ENCODE results near the gene ARPC2. TPM values are rescaled to one million over a fixed set of nuclear protein-coding genes. Genes with fewer than 3 reads are reported as not detected.

Gene ARPC2
- total and polyA plus RNA-seq, 2 donors = 292 to 368 TPM

DNA sequence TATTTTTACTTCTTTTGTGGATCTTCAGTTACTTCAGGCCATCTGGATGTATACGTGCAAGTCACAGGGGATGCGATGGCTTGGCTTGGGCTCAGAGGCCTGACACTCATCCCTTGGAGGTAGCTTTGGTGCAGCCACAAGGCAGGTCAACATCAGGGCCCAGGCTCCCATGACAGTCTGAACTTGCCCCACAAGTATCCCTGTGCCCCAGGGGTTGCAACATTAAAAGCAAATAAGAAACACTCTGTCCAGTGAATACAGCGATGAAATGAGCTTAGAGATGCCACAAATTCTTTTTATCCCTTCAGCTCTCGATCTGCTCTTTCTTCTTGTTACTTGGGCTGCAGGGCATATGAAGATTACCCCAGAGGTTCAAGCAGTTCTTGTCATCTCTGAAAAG lies 37.2 kb upstream of the ARPC2 start:
- Histone ChIP-seq H3K27ac (ENCODE audit: low read depth in 1 of 2, low read length in 1 of 2) (no peak overlapping the region), H3K4me3 (ENCODE audit: low read length in 2 of 2) (no peak overlapping the region), H3K36me3 (ENCODE audit: control insufficient read depth in 2 of 2, insufficient read depth in 2 of 2, low read length in 1 of 2) (no peaks in the 10 kb centered on the region), H3K9me3 (ENCODE audit: control insufficient read depth in 2 of 2, insufficient read depth in 1 of 2, low read length in 1 of 2) (no peaks in the 10 kb centered on the region), H3K4me1 (ENCODE audit: control insufficient read depth in 2 of 2, insufficient read depth in 2 of 2, low read length in 2 of 2) (no peaks in the 10 kb centered on the region), H3K27me3 (ENCODE audit: control insufficient read depth in 2 of 2, insufficient read depth in 1 of 2, low read length in 1 of 2) (peaks cover 0 to 3% of the 10 kb centered on the region in 2 donors)
- 98% methylated on average over 4 of the region's 4 CpGs for WGBS
- no peak for DNase-seq (ENCODE audit: low read depth in 6 of 9, low spot score in 9 of 9)

DNA sequence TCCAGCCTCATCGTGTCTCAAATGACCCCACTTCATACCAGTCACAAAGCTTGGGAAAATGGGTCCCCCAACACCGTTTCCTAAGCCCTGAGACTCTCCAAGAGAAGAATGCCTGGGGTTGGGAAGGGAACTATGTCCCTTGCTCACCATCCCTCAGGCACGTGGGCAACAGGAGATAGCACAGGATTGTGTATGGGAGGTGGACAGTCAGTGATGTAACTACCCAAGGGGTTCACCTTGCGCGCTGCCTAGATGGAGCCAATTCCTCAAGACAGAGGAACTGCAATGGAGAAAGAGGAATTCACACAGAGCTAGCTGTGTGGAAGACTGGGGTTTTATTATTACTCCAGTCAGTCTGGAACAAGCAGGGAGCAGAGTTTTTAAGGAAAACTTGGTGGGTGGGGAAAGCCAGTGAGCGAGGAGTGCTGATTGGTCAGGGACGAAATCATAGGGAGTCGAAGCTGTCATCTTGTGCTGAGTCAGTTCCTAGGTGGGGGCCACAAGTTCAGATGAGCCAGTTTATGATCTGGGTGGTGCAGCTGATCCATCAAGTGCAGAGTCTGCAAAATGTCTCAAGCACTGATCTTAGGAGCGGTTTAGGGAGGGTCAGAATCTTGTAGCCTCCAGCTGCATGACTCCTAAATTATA lies 36.4 kb upstream of the ARPC2 start:
- WGBS = 84% methylated on average over 9 of the region's 9 CpGs
- Histone ChIP-seq H3K36me3 (ENCODE audit: control insufficient read depth in 2 of 2, insufficient read depth in 2 of 2, low read length in 1 of 2) (no peaks in the 10 kb centered on the region), H3K27me3 (ENCODE audit: control insufficient read depth in 2 of 2, insufficient read depth in 1 of 2, low read length in 1 of 2) (peaks cover 0 to 3% of the 10 kb centered on the region in 2 donors), H3K27ac (ENCODE audit: low read depth in 1 of 2, low read length in 1 of 2) (no peak overlapping the region), H3K9me3 (ENCODE audit: control insufficient read depth in 2 of 2, insufficient read depth in 1 of 2, low read length in 1 of 2) (no peaks in the 10 kb centered on the region), H3K4me3 (ENCODE audit: low read length in 2 of 2) (no peak overlapping the region), H3K4me1 (ENCODE audit: control insufficient read depth in 2 of 2, insufficient read depth in 2 of 2, low read length in 2 of 2) (no peaks in the 10 kb centered on the region)
- DNase-seq (ENCODE audit: low read depth in 6 of 9, low spot score in 9 of 9) = no peak

- WGBS = 98% methylated on average over 1 of the region's 1 CpG
- Histone ChIP-seq H3K36me3 (ENCODE audit: control insufficient read depth in 2 of 2, insufficient read depth in 2 of 2, low read length in 1 of 2) (no peaks in the 10 kb centered on the region), H3K9me3 (ENCODE audit: control insufficient read depth in 2 of 2, insufficient read depth in 1 of 2, low read length in 1 of 2) (no peaks in the 10 kb centered on the region)
These were observed 32.7 kb upstream of the ARPC2 start for GRCh38 chr2:218184331-218184730.

GRCh38 chr2:218186355-218186766 lies 30.6 kb upstream of the ARPC2 start:
- WGBS = 38% methylated on average over 8 of the region's 8 CpGs
- Histone ChIP-seq H3K4me3 (ENCODE audit: low read length in 2 of 2) (no peak overlapping the region), H3K4me1 (ENCODE audit: control insufficient read depth in 2 of 2, insufficient read depth in 2 of 2, low read length in 2 of 2) (peaks cover 3 to 7% of the 10 kb centered on the region in 2 donors), H3K36me3 (ENCODE audit: control insufficient read depth in 2 of 2, insufficient read depth in 2 of 2, low read length in 1 of 2) (no peaks in the 10 kb centered on the region), H3K27ac (ENCODE audit: low read depth in 1 of 2, low read length in 1 of 2) (no peak overlapping the region), H3K27me3 (ENCODE audit: control insufficient read depth in 2 of 2, insufficient read depth in 1 of 2, low read length in 1 of 2) (peaks cover 0 to 3% of the 10 kb centered on the region in 2 donors), H3K9me3 (ENCODE audit: control insufficient read depth in 2 of 2, insufficient read depth in 1 of 2, low read length in 1 of 2) (no peaks in the 10 kb centered on the region)
- DNase-seq (ENCODE audit: low read depth in 6 of 9, low spot score in 9 of 9) = peak in 8 of 9 donors; percentile 30 to 76 (median 50)

More at GRCh38 chr2:218184331-218184730, 32.7 kb upstream of the ARPC2 start:
- H3K4me3 ChIP-seq (ENCODE audit: low read length in 2 of 2) = no peak overlapping the region
- H3K4me1 ChIP-seq (ENCODE audit: control insufficient read depth in 2 of 2, insufficient read depth in 2 of 2, low read length in 2 of 2) = peaks cover 3 to 7% of the 10 kb centered on the region in 2 donors
- H3K27me3 ChIP-seq (ENCODE audit: control insufficient read depth in 2 of 2, insufficient read depth in 1 of 2, low read length in 1 of 2) = peaks cover 0 to 3% of the 10 kb centered on the region in 2 donors
- no peak for DNase-seq (ENCODE audit: low read depth in 6 of 9, low spot score in 9 of 9)
- no peak overlapping the region for H3K27ac ChIP-seq (ENCODE audit: low read depth in 1 of 2, low read length in 1 of 2)

DNA sequence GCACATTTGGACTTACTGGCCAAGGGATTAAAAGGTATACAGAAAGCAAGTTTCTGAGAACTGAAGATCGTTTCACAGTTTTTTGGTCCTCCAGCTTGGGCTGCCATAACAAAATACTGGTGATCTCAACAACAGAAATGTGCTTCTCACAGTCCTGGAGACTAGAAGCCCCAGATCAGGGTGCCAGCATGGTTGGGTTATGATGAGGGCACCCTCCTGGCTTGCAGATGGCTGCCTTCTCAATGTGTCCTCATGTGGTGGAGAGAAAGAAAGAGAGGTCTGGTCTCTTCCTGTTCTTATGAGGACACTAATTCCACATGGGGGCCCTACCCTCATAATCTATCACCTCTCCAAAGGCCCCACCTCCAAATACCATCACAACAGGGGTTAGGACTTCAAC lies 30.1 kb upstream of the ARPC2 start:
- no peak for DNase-seq (ENCODE audit: low read depth in 6 of 9, low spot score in 9 of 9)
- Histone ChIP-seq H3K27me3 (ENCODE audit: control insufficient read depth in 2 of 2, insufficient read depth in 1 of 2, low read length in 1 of 2) (no peaks in the 10 kb centered on the region), H3K36me3 (ENCODE audit: control insufficient read depth in 2 of 2, insufficient read depth in 2 of 2, low read length in 1 of 2) (no peaks in the 10 kb centered on the region), H3K27ac (ENCODE audit: low read depth in 1 of 2, low read length in 1 of 2) (no peak overlapping the region), H3K4me3 (ENCODE audit: low read length in 2 of 2) (no peak overlapping the region), H3K4me1 (ENCODE audit: control insufficient read depth in 2 of 2, insufficient read depth in 2 of 2, low read length in 2 of 2) (peaks cover 3 to 7% of the 10 kb centered on the region in 2 donors), H3K9me3 (ENCODE audit: control insufficient read depth in 2 of 2, insufficient read depth in 1 of 2, low read length in 1 of 2) (no peaks in the 10 kb centered on the region)
- WGBS = 89% methylated on average over 1 of the region's 1 CpG

DNA sequence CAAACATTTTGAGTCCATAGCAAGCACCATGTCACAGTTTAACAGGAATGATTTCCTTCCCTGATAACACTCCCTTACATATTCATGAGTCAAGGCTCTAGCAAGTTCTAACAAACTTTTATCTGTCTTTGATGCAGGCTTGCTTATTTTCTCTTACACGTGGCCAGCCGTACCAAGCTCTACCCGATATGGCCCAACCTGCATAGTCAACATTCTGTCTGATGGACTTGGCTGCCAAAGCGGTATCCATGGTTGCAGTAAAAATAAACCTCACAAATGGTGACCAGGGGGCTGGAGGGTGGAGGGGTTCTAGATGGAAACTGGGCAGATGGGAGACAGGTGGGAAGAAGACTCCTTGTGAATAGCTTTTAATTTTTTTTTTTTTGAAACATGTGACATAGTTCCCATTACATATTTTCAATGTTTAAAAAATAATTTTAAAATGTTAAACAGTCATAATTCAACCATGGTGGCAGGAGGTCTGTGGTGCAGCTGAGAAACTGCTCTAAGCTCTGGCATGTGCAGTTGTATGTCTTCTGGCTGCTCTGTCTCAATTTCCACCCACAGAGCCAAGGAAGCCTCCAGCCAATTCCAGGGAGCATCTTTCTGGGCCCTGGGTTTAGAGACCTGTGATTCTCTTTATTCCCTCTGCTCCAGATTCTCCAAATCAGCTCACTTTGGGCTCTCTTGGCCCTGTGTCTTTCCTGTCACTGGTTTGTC lies 29.5 kb upstream of the ARPC2 start:
- WGBS = 94% methylated on average over 4 of the region's 4 CpGs
- Histone ChIP-seq H3K27me3 (ENCODE audit: control insufficient read depth in 2 of 2, insufficient read depth in 1 of 2, low read length in 1 of 2) (no peaks in the 10 kb centered on the region), H3K9me3 (ENCODE audit: control insufficient read depth in 2 of 2, insufficient read depth in 1 of 2, low read length in 1 of 2) (no peaks in the 10 kb centered on the region), H3K4me1 (ENCODE audit: control insufficient read depth in 2 of 2, insufficient read depth in 2 of 2, low read length in 2 of 2) (peaks cover 3 to 7% of the 10 kb centered on the region in 2 donors), H3K36me3 (ENCODE audit: control insufficient read depth in 2 of 2, insufficient read depth in 2 of 2, low read length in 1 of 2) (no peaks in the 10 kb centered on the region), H3K4me3 (ENCODE audit: low read length in 2 of 2) (no peak overlapping the region), H3K27ac (ENCODE audit: low read depth in 1 of 2, low read length in 1 of 2) (no peak overlapping the region)
- DNase-seq (ENCODE audit: low read depth in 6 of 9, low spot score in 9 of 9) = no peak

DNA sequence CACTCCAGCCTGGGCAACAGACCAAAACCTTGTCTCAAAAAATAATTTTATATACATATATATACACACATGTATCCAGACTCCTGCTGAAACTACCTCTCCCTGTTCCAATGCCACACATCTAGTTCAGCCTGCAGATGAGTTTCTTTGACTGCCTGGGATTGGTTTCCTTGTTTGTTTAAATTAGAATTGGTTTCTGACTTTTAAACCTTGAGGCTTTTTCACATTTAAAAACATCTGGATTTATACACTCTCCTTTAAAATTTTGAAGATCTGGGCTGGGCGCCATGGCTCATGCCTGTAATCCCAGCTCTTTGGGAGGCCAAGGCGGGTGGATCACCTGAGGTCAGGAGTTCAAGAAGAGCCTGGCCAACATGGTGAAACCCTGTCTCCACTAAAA lies 28.5 kb upstream of the ARPC2 start:
- no peak overlapping the region for H3K4me3 ChIP-seq (ENCODE audit: low read length in 2 of 2)
- H3K27me3 ChIP-seq (ENCODE audit: control insufficient read depth in 2 of 2, insufficient read depth in 1 of 2, low read length in 1 of 2) = no peaks in the 10 kb centered on the region
- peaks cover 3 to 7% of the 10 kb centered on the region in 2 donors for H3K4me1 ChIP-seq (ENCODE audit: control insufficient read depth in 2 of 2, insufficient read depth in 2 of 2, low read length in 2 of 2)
- H3K36me3 ChIP-seq (ENCODE audit: control insufficient read depth in 2 of 2, insufficient read depth in 2 of 2, low read length in 1 of 2) = no peaks in the 10 kb centered on the region
- no peak overlapping the region for H3K27ac ChIP-seq (ENCODE audit: low read depth in 1 of 2, low read length in 1 of 2)
- WGBS = 97% methylated on average over 2 of the region's 2 CpGs
- DNase-seq (ENCODE audit: low read depth in 6 of 9, low spot score in 9 of 9) = no peak
- no peaks in the 10 kb centered on the region for H3K9me3 ChIP-seq (ENCODE audit: control insufficient read depth in 2 of 2, insufficient read depth in 1 of 2, low read length in 1 of 2)

DNA sequence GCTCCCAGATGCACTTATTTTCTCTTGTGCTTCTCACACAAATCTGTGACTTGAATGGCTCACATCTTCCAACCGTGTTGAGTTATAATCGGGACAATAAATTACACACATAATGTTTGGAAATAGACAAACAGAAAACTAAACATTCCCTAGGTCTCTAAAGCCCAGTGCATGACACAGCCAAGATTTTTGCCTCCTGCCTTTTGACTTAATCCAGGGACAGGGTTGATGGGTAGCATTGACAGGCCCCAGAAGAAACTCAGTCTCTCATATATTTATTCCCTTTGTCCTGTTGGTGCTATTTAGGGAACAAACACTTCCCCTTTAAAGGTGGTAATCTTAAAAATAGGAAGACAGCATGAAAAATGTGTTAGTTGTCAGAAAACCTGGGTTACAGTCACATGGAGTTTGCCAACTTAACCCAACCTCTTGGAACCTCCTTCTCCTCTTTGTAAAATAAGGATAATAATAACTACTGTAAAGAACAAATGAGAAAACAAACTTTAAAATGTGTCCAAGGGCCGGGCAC lies 24.0 kb upstream of the ARPC2 start:
- 76% methylated on average over 3 of the region's 3 CpGs for WGBS
- DNase-seq (ENCODE audit: low read depth in 6 of 9, low spot score in 9 of 9) = no peak
- Histone ChIP-seq H3K4me3 (ENCODE audit: low read length in 2 of 2) (no peak overlapping the region), H3K36me3 (ENCODE audit: control insufficient read depth in 2 of 2, insufficient read depth in 2 of 2, low read length in 1 of 2) (no peaks in the 10 kb centered on the region), H3K27ac (ENCODE audit: low read depth in 1 of 2, low read length in 1 of 2) (no peak overlapping the region), H3K9me3 (ENCODE audit: control insufficient read depth in 2 of 2, insufficient read depth in 1 of 2, low read length in 1 of 2) (no peaks in the 10 kb centered on the region), H3K27me3 (ENCODE audit: control insufficient read depth in 2 of 2, insufficient read depth in 1 of 2, low read length in 1 of 2) (no peaks in the 10 kb centered on the region), H3K4me1 (ENCODE audit: control insufficient read depth in 2 of 2, insufficient read depth in 2 of 2, low read length in 2 of 2) (no peaks in the 10 kb centered on the region)

GRCh38 chr2:218193701-218194100 lies 23.3 kb upstream of the ARPC2 start:
- H3K4me1 ChIP-seq (ENCODE audit: control insufficient read depth in 2 of 2, insufficient read depth in 2 of 2, low read length in 2 of 2) = no peaks in the 10 kb centered on the region
- DNase-seq (ENCODE audit: low read depth in 6 of 9, low spot score in 9 of 9) = no peak
- no peak overlapping the region for H3K4me3 ChIP-seq (ENCODE audit: low read length in 2 of 2)
- no peaks in the 10 kb centered on the region for H3K9me3 ChIP-seq (ENCODE audit: control insufficient read depth in 2 of 2, insufficient read depth in 1 of 2, low read length in 1 of 2)
- WGBS = 91% methylated on average over 4 of the region's 4 CpGs
- no peaks in the 10 kb centered on the region for H3K36me3 ChIP-seq (ENCODE audit: control insufficient read depth in 2 of 2, insufficient read depth in 2 of 2, low read length in 1 of 2)
- H3K27ac ChIP-seq (ENCODE audit: low read depth in 1 of 2, low read length in 1 of 2) = no peak overlapping the region
- no peaks in the 10 kb centered on the region for H3K27me3 ChIP-seq (ENCODE audit: control insufficient read depth in 2 of 2, insufficient read depth in 1 of 2, low read length in 1 of 2)

Measured in thymus (tissue), 11 donors.